GM12864 (cell line): ENCODE data around the gene CHCHD1.

Experiments used
- DNase-seq: peaks from one replicate; pipeline ENCODE4 v3.0.0-alpha.2; 2011; ENCODE audit warnings: low read depth
- H3K4me3 ChIP-seq: 2 replicates; pipeline ENCODE4 v1.5.1; 2011; ENCODE audit warnings: mild to moderate bottlenecking, low read depth, low read length, control low read depth
- TF ChIP-seq, protein P1 (sequence below): IDR thresholded peaks from 2 replicates; pipeline ENCODE4 v1.5.1; 2011; ENCODE audit warnings: low read depth, mild to moderate bottlenecking, moderate library complexity, low read length, control low read depth, inconsistent platforms; ENCODE audit errors: missing control alignments

The CHCHD1 gene

GRCh38 chr10:73742454-73742734 is 39.5 kb upstream of the CHCHD1 start:
- H3K4me3 ChIP-seq, result no peak overlapping the region
- TF ChIP-seq, protein P1, sequence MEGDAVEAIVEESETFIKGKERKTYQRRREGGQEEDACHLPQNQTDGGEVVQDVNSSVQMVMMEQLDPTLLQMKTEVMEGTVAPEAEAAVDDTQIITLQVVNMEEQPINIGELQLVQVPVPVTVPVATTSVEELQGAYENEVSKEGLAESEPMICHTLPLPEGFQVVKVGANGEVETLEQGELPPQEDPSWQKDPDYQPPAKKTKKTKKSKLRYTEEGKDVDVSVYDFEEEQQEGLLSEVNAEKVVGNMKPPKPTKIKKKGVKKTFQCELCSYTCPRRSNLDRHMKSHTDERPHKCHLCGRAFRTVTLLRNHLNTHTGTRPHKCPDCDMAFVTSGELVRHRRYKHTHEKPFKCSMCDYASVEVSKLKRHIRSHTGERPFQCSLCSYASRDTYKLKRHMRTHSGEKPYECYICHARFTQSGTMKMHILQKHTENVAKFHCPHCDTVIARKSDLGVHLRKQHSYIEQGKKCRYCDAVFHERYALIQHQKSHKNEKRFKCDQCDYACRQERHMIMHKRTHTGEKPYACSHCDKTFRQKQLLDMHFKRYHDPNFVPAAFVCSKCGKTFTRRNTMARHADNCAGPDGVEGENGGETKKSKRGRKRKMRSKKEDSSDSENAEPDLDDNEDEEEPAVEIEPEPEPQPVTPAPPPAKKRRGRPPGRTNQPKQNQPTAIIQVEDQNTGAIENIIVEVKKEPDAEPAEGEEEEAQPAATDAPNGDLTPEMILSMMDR, result no peak
- no peak for DNase-seq

GRCh38 chr10:73743327-73743904 is 38.4 kb upstream of the CHCHD1 start:
- TF ChIP-seq, protein P1, result no peak
- H3K4me3 ChIP-seq, result peak overlapping the region; percentile 100
- no peak for DNase-seq

DNA sequence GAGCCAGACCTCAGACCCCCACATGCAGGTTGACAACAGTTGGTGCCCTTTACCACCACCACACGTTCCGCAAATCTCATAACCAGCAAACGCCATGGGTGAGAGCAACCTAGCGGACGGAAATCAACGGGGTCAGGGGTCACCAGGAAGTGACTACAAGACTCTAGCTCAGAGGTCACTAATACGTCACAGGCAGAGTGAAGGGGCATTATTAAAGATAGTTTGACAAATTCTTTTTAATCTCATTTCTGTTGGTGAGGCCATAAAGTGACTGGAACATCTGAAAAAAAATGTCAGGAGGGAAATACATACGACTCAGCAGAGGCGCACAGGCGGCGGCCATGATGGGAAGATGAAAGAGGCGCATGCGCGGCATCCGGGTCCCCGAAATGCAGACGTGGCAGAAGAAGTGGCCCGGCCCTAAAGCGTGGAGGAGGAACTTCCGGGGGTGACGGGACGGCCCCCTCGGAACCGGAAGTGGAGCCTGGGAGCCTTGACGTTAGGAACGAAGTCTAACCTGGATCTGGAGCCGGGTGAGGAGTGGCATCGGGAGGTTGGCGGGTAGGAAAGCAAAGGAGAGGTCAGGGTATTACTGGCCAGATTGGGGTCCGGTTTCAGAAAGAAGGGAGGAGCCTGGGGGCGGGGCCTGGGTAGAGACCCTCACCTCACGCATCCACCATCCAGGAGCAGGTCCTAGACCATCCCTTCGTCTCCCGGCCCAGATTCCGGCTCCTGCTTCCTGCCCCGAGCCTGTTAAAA is 37.8 kb upstream of the CHCHD1 start, which contains the start of gene SEC24C:
Gene SEC24C (plus strand): TSS at position 468 of the 759 bp plus-strand sequence. CDS start 2,461 bp downstream, outside the sequence.
- peak within 1 kb of the TSS; percentile 100 for H3K4me3 ChIP-seq
- TF ChIP-seq, protein P1, result no peak
- DNase-seq, result peak; percentile 82

DNA sequence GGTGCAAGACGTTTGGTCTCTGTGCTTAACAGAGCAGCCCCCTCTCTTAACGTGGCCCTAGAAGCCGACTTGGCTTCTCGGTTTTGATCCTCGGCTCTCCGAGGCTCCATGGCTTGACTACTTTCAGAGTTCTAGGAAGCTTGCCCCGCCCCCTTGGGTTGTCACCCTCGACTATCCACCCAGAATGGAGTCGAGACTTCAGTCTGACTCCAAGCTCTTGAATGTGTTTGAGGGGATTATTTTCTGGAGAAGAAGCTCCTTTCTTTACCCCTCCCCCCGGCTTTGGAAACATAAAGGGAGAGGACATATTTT is 37.2 kb upstream of the CHCHD1 start:
- TF ChIP-seq, protein P1, result no peak
- peak overlapping the region; percentile 100 for H3K4me3 ChIP-seq
- DNase-seq, result no peak

GRCh38 chr10:73746721-73747120 is 35.1 kb upstream of the CHCHD1 start:
- DNase-seq, result no peak
- TF ChIP-seq, protein P1, result no peak
- peak overlapping the region; percentile 6; the same call in 1 of the 2 replicates for H3K4me3 ChIP-seq

GRCh38 chr10:73750819-73751218 is 31.0 kb upstream of the CHCHD1 start:
- TF ChIP-seq, protein P1, result no peak
- no peak overlapping the region for H3K4me3 ChIP-seq

GRCh38 chr10:73756183-73756582 is 25.7 kb upstream of the CHCHD1 start:
- no peak overlapping the region for H3K4me3 ChIP-seq
- TF ChIP-seq, protein P1, result no peak
- DNase-seq, result no peak

More at GRCh38 chr10:73750819-73751218, 31.0 kb upstream of the CHCHD1 start:
- DNase-seq, result no peak
